HG02798 (cell line): Measurements from ENCODE around the gene AP1S2.
"Not testable (repeated sequence)": the region's sequence is repeated elsewhere in the genome, so short reads cannot be mapped to it uniquely, and the experiment has no call there.

Experiments used
- ATAC-seq: cut with Tn5 transposase; IDR thresholded peaks from one replicate; pipeline ENCODE4 v1.9.1; 2021; ENCODE audit warnings: mild to moderate bottlenecking; ENCODE audit not compliant: unreplicated experiment, poor library complexity

The AP1S2 gene

GRCh38 chrX:15856222-15856587, 1.6 kb upstream of the AP1S2 start:
- ATAC-seq = no peak

GRCh38 chrX:15855568-15856221, 1.1 kb upstream of the AP1S2 start:
- ATAC-seq = no peak

GRCh38 chrX:15854080-15854655, 445 bp downstream of the AP1S2 start:
- peak; percentile 40 for ATAC-seq

- no peak for ATAC-seq
Measured at GRCh38 chrX:15853586-15854079, 980 bp downstream of the AP1S2 start.

- ATAC-seq = no peak
Measured at GRCh38 chrX:15849555-15849954, 5.1 kb downstream of the AP1S2 start.

GRCh38 chrX:15848576-15848975, 6.0 kb downstream of the AP1S2 start:
- ATAC-seq = no peak

GRCh38 chrX:15843960-15844359, 10.7 kb downstream of the AP1S2 start:
- no peak for ATAC-seq

- no peak for ATAC-seq
Measured at GRCh38 chrX:15841853-15842516, 12.6 kb downstream of the AP1S2 start.

GRCh38 chrX:15838017-15838416, 16.6 kb downstream of the AP1S2 start:
- no peak for ATAC-seq

GRCh38 chrX:15834827-15835595, 19.6 kb downstream of the AP1S2 start:
- ATAC-seq = no peak

GRCh38 chrX:15834053-15834452, 20.6 kb downstream of the AP1S2 start:
- ATAC-seq = no peak

- ATAC-seq = not testable (repeated sequence)
Measured at GRCh38 chrX:15831347-15831746, 23.3 kb downstream of the AP1S2 start.

GRCh38 chrX:15829217-15829616, 25.4 kb downstream of the AP1S2 start:
- no peak for ATAC-seq

- ATAC-seq = no peak
Measured at GRCh38 chrX:15825936-15826335, 28.7 kb downstream of the AP1S2 start.

GRCh38 chrX:15822922-15823321, 31.7 kb downstream of the AP1S2 start:
- ATAC-seq = no peak

GRCh38 chrX:15820106-15821073, 34.2 kb downstream of the AP1S2 start:
- ATAC-seq = no peak

GRCh38 chrX:15816886-15817285, 37.7 kb downstream of the AP1S2 start:
- ATAC-seq = no peak

- ATAC-seq = no peak
Measured at GRCh38 chrX:15816438-15816809, 38.2 kb downstream of the AP1S2 start.

GRCh38 chrX:15815779-15816437, 38.7 kb downstream of the AP1S2 start:
- ATAC-seq = peak; percentile 76
